ENCODE measurements around the gene PHGDH. TPM values are rescaled to one million over a fixed set of nuclear protein-coding genes. Genes with fewer than 3 reads are reported as not detected.

Gene PHGDH
- total and polyA plus RNA-seq, 9 of the 15 experiments (the other 6 are each of a cell fraction or from before 2014, with no cell fraction given) = 6.7 to 84.2 (median 36.2) TPM

GRCh38 chr1:119736649-119737039 is 24.9 kb downstream of the PHGDH start (continued):
- TF ChIP-seq ZNF592 (IDR thresholded peaks at IDR 0.05) = no peak
- TF ChIP-seq MYC (IDR thresholded peaks at IDR 0.05; ENCODE audit: low read depth, low read length) = no peak
- TF ChIP-seq MYC (CRISPR knock-in tag; IDR thresholded peaks at IDR 0.05; ENCODE audit: borderline replicate concordance, low read depth) = no peak
- 0 out of 2 replicates have a peak, but pooled peaks have one; percentile 40 for TF ChIP-seq ARID4B (CRISPR knock-in tag; IDR thresholded peaks at IDR 0.05)
- TF ChIP-seq GABPB2 (CRISPR knock-in tag; conservative IDR thresholded peaks at IDR 0.05) = no peak
- no peak for TF ChIP-seq NELFE (IDR thresholded peaks at IDR 0.05; ENCODE audit: insufficient read depth, insufficient read length)
- no peak for TF ChIP-seq ZNF695 (CRISPR knock-in tag; IDR thresholded peaks at IDR 0.05)
- TF ChIP-seq MBD1 (CRISPR knock-in tag; IDR thresholded peaks at IDR 0.05) = no peak
- no peak for TF ChIP-seq BRD4 (IDR thresholded peaks at IDR 0.05)
- TF ChIP-seq ARID3A (IDR thresholded peaks at IDR 0.05; ENCODE audit: borderline replicate concordance, low read depth, low read length) = no peak
- TF ChIP-seq CHD4 (IDR thresholded peaks at IDR 0.05; ENCODE audit: insufficient read depth, insufficient replicate concordance, low read depth, low read length, poor library complexity, severe bottlenecking) = peak; percentile 93
- TF ChIP-seq BHLHE40 (IDR thresholded peaks at IDR 0.05; ENCODE audit: low read length) = no peak
- no peak for TF ChIP-seq GTF2A2 (tag; IDR thresholded peaks at IDR 0.05)
- TF ChIP-seq CBX5 (IDR thresholded peaks at IDR 0.05; ENCODE audit: borderline replicate concordance, low read depth) = no peak
- no peak for TF ChIP-seq GABPB1 (CRISPR knock-in tag; IDR thresholded peaks at IDR 0.05)
- peak; percentile 87 for TF ChIP-seq BCOR (IDR thresholded peaks at IDR 0.05)
- 0 out of 2 replicates have a peak, but pooled peaks have one; percentile 1 for TF ChIP-seq HNRNPL (IDR thresholded peaks at IDR 0.05; ENCODE audit: low read depth, low read length)
- TF ChIP-seq ZNF165 (CRISPR knock-in tag; IDR thresholded peaks at IDR 0.05; ENCODE audit: borderline replicate concordance) = no peak

All from K562 (cell line).